Fibroblast of peridontal ligament (primary cell): ENCODE measurements around the gene TSC22D1.
"Not testable (repeated sequence)": the region's sequence is repeated elsewhere in the genome, so short reads cannot be mapped to it uniquely, and the experiment has no call there.

ENCODE experiments used
- DNase-seq: peaks from one replicate; pipeline ENCODE4 v3.0.0-alpha.2; 2010; ENCODE audit errors: extremely low read depth

The TSC22D1 gene

GRCh38 chr13:44506251-44506650 is 69.9 kb downstream of the TSC22D1 start:
- no peak for DNase-seq

DNA sequence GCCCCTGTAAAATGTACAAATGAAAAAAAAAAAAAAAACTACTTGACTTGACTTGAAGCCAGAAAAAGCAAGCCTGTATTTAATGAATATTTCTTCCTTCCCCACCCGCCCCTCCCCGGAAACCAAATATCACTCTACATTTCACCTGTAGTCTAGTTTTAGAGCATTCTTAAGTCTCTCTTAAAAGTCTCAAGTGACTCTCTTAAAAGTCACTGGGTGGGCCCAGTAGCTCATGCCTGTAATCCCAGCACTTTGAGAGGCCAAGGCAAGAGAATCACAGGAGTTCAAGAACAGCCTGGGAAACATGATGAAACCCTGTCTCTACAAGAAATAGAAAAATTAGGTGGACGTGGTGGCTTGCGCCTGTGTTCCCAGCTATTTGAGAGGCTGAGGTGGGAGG is 72.0 kb downstream of the TSC22D1 start:
- DNase-seq, result no peak

GRCh38 chr13:44498969-44499368 is 77.2 kb downstream of the TSC22D1 start:
- DNase-seq, result peak; percentile 41

- no peak for DNase-seq
Observed at GRCh38 chr13:44498502-44498901, 77.6 kb downstream of the TSC22D1 start.

DNA sequence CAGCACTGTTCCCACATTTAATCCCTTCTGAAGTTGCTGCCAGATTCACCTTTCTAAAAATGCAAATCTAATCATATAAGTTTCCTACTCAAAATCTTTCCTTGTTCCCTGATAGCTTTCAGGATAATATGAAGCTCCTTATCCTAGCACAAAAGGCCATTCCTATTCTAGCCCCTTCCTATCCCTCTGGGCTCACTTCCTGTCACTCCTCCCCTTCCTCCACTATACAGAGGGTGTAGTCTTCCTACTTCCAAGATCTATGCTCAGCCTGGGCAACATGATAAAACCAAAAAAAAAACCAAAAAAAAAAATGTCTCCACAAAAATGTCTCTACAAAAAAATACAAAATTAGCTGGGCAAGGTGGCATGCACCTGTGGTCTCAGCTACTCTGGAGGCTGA is 78.3 kb downstream of the TSC22D1 start:
- DNase-seq, result no peak

GRCh38 chr13:44493213-44493812 is 82.8 kb downstream of the TSC22D1 start:
- DNase-seq, result no peak

DNA sequence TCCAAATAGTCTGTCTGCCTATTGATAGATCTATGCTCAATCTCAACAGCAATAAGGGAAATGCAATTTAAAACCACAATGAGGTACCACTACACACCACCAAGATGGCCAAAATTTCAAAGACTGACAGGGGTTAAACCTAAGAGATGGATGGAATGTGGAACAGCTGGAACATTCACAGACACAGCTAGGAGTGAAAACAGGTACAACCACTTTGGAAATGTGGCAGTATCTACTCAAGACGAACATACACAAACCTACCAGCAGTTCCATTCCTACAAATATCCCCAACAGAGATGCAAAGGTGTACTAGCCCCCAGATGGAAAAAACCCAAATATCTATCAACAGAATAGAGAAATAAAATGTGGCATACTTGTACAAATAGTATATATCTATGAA is 86.4 kb downstream of the TSC22D1 start:
- DNase-seq, result no peak

DNA sequence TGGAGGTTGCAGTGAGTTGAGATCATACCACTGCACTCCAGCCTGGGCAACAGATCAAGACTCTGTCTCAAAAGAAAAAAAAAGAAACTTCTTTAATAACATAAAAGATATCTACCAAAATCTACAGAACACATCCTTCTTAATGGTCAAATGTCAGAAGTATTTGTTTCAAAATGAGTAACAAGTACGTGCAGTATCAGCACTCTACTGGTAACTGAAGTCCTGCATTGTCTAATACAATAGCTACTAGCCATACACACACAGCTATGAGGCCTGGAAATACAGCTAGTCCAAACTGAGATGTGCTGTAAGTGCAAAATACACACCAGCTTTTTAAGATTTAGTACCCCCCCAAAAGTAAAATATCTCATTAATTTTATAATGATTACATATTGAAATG is 88.1 kb downstream of the TSC22D1 start:
- DNase-seq, result no peak

DNA sequence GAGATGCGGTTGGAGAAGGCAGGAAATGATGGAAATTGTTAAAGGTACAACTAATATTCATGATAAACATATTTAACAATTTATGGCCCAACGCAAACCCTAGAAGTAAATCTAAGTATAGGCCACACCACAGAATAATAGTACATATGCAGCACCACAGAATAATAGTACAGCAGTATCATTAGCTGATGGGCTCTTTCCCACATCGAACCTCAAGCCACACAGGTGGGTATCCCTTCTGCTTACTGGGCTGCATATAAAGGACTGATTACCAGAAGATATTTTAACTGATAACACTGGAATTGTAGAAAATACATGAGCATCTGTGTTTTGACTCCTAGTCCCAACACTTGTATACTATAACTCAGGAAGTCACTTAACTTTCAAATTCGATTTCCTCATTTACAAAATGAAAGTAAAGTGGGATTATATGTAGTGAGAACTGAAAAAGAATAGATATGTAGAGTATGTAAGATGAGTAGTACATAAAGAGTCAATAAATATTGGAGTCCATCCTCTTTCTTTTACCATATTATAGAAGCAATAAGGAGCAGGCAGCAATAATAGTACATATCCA is 91.5 kb downstream of the TSC22D1 start:
- peak; percentile 26 for DNase-seq

- DNase-seq, result peak; percentile 20
Observed at GRCh38 chr13:44474122-44474910, 101.8 kb downstream of the TSC22D1 start.

- DNase-seq, result peak; percentile 47
Observed at GRCh38 chr13:44471686-44472085, 104.4 kb downstream of the TSC22D1 start.

- DNase-seq, result peak; percentile 47
Observed at GRCh38 chr13:44470638-44471562, 105.2 kb downstream of the TSC22D1 start.

GRCh38 chr13:44468874-44469273 is 107.3 kb downstream of the TSC22D1 start:
- DNase-seq, result no peak

GRCh38 chr13:44465318-44465717 is 110.8 kb downstream of the TSC22D1 start:
- DNase-seq, result no peak

DNA sequence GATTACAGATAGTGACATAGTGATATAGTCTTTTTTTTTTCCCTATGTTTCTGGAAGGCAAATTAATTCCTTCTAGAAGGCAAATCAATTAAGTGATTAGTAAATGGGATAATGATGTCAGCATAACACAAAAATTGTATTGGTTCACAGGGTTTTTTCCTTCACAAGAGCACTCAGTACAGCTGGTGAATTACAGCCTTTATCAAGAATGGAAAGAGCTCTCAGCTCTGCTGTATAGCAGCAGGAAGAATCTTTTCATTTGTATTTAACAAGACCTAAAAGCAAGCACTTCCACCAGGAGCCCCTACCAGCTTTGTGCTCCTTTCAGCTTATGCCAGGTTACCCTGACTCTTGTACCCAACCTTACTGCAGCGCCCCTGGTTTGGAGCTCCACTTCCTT is 111.7 kb downstream of the TSC22D1 start:
- DNase-seq, result no peak

DNA sequence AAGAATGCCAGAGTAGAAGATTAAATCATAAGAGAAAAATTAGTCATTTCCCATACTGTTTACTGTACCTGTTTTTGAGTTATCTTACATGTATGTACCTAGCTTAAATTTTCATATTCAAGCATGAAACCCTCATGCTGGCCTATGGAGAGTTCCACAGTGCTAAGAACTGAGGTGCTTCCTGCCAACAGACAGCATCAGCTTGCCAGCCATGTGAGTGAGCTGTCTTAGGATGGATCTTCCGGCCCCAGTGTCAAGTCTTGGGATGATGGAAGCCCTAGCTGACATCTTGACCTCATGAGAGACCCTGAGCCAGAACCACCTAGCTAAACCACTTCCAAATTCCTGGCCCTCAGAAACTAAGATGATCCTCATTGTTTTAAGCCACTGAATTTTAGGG is 112.4 kb downstream of the TSC22D1 start:
- DNase-seq, result no peak

- no peak for DNase-seq
Observed at GRCh38 chr13:44459674-44460073, 116.5 kb downstream of the TSC22D1 start.

- no peak for DNase-seq
Observed at GRCh38 chr13:44458313-44458975, 117.7 kb downstream of the TSC22D1 start.

GRCh38 chr13:44456212-44456611 is 119.9 kb downstream of the TSC22D1 start:
- not testable (repeated sequence) for DNase-seq

DNA sequence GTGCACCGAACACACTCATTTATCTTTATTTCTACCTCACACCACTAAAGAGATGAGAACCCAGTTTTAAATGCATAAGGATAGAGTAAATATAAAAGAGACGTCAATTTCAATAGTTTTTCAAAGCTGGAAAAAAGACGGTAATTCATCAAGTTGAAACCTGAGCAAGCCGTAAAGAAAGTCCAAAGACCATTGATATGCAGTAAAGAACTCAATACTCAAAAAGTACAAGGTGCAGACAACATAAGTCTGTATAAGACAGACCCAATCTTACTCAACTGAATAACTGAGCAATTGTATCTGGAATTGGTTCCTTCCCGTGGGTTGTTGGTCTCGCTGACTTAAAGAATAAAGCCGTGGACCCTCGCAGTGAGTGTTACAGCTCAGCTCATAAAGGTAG is 120.4 kb downstream of the TSC22D1 start:
- DNase-seq, result no peak

DNA sequence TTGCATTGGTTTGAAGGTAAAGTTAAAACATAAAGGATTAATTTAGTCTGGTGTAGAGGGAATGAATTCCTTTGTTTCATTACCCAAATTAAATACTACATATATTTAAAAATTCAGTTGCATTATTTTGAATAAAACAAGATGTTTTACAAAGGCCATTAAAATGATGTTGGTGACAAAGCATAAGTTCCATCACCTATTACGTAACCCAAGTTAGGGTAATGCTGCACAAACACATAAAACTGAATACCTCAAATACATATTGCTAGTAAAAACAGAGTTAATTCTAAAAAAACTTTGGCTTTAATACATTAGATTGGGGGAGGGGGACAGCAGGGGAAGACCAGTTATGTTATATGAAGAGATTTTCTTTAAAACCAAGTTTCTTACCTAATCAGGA is 122.2 kb downstream of the TSC22D1 start:
- DNase-seq, result no peak

DNA sequence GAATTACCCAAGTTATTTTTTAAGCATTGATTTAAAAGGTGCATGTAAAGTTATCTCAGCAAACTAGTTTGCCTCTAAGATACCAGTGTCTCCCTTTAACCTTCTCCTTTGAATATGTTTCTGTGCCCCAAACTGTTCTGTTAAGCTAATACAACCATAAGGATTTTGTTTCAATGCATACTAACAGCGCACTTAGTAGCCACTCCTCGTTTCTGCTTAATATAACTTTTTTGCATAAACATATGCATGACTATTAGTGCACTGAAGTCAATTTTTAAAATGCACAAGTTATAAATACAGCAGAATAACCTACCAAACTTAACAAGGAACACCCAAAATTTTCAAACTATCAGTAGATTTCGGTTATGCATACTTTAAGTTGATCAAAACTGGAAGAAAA is 123.1 kb downstream of the TSC22D1 start:
- DNase-seq, result no peak
